Kidney epithelial cell (primary cell): ENCODE data around the gene RAB36. TPM values are rescaled to one million over a fixed set of nuclear protein-coding genes. Genes with fewer than 3 reads are reported as not detected.

Source experiments
- DNase-seq: peaks from one replicate; pipeline ENCODE4 v3.0.0-alpha.2; 2010; ENCODE audit warnings: low read depth
- H3K27me3 ChIP-seq: 2 replicates; pipeline ENCODE4 v1.6.0; 2011; ENCODE audit warnings: low read length; ENCODE audit not compliant: control insufficient read depth, insufficient read depth
- H3K36me3 ChIP-seq: 2 replicates; pipeline ENCODE4 v1.5.1; 2011; ENCODE audit warnings: low read length; ENCODE audit not compliant: control insufficient read depth, insufficient read depth
- H3K4me3 ChIP-seq: 2 replicates; pipeline ENCODE4 v1.5.1; 2011; ENCODE audit warnings: low read depth, mild to moderate bottlenecking, control low read depth, low read length
- total RNA-seq: library from RNA; depleted of rRNA; stranded (reverse); fragments of >200 nt; gene quantifications from 2 replicates; pipeline ENCODE4 v1.2.3, GENCODE V29; 2015
- TF ChIP-seq, protein P1 (sequence below): IDR thresholded peaks from 2 replicates; pipeline ENCODE4 v1.5.1; 2011; ENCODE audit warnings: mild to moderate bottlenecking, moderate library complexity, low read length, control low read depth, inconsistent platforms; ENCODE audit not compliant: insufficient read depth, poor library complexity, severe bottlenecking

Gene RAB36
- total RNA-seq, 1 donor from 2014 or later: 5.7 TPM

GRCh38 chr22:23206915-23207314, 61.6 kb downstream of the RAB36 start:
- DNase-seq: no peak

GRCh38 chr22:23207729-23208393, 62.6 kb downstream of the RAB36 start:
- DNase-seq: no peak
- Histone ChIP-seq H3K36me3 (no peaks in the 10 kb centered on the region), H3K4me3 (no peak overlapping the region), H3K27me3 (no peaks in the 10 kb centered on the region)
- TF ChIP-seq, protein P1, sequence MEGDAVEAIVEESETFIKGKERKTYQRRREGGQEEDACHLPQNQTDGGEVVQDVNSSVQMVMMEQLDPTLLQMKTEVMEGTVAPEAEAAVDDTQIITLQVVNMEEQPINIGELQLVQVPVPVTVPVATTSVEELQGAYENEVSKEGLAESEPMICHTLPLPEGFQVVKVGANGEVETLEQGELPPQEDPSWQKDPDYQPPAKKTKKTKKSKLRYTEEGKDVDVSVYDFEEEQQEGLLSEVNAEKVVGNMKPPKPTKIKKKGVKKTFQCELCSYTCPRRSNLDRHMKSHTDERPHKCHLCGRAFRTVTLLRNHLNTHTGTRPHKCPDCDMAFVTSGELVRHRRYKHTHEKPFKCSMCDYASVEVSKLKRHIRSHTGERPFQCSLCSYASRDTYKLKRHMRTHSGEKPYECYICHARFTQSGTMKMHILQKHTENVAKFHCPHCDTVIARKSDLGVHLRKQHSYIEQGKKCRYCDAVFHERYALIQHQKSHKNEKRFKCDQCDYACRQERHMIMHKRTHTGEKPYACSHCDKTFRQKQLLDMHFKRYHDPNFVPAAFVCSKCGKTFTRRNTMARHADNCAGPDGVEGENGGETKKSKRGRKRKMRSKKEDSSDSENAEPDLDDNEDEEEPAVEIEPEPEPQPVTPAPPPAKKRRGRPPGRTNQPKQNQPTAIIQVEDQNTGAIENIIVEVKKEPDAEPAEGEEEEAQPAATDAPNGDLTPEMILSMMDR: no peak

More at GRCh38 chr22:23206915-23207314, 61.6 kb downstream of the RAB36 start:
- no peaks in the 10 kb centered on the region for H3K27me3 ChIP-seq
- H3K36me3 ChIP-seq: no peaks in the 10 kb centered on the region
- no peak overlapping the region for H3K4me3 ChIP-seq
- TF ChIP-seq, protein P1: no peak

DNA sequence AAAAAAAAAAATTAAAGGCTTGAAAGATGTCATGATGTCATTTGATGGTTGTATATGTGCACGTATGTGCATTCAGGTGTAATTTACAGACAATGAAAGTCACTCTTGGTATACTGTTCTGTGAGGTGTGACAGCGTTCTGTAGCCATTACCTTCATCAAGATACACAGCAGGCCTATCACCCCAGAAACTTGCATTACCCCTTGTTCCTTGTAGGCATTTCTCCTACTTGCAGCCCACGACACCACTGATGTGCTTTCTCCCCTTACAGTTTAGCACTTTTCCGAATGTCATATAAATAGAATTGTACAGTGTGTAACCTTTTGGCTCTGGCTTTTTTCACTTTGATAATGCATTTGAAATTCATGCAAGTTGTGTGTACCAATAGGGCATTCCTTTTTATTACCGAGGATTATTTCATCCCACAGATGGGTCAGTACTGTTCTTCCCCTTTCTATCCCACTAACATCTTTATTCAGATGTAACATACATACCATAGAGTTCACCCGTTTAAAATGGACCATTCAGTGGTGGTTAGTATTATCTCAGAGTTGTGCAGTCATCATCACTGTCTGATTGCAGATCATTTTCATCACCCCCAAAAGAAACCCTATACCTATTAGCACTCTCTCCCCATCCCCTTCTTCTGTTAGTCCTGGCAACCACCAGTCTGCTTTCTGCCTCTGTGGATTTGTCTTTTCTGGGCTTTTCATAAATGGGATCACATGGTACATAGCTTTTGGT, 65.3 kb downstream of the RAB36 start:
- H3K36me3 ChIP-seq: no peaks in the 10 kb centered on the region
- DNase-seq: no peak
- TF ChIP-seq, protein P1: no peak
- no peak overlapping the region for H3K4me3 ChIP-seq
- no peaks in the 10 kb centered on the region for H3K27me3 ChIP-seq

DNA sequence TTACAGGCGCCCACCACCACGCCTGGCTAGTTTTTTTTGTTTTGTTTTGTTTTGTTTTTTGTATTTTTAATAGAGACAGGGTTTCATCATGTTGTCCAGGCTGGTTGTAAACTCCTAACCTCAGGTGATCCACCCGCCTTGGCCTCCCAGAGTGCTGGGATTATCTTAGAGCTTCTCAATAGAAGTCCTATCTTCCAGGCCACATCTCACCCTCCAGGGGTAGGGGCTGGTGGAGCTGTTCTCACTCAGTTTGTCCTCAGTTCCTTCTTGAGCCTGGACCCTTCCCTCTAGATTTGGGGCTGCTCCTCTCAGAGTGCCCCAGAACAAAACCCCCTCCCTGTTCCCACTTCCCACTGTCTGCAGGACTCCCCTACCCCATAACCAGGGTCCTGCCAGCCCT, 66.3 kb downstream of the RAB36 start:
- no peak overlapping the region for H3K4me3 ChIP-seq
- no peaks in the 10 kb centered on the region for H3K36me3 ChIP-seq
- H3K27me3 ChIP-seq: no peaks in the 10 kb centered on the region
- no peak for DNase-seq
- TF ChIP-seq, protein P1: no peak

GRCh38 chr22:23212061-23213021, 67.1 kb downstream of the RAB36 start:
- no peak overlapping the region for H3K4me3 ChIP-seq

More at GRCh38 chr22:23212061-23213021, 67.1 kb downstream of the RAB36 start:
- Histone ChIP-seq H3K27me3 (no peaks in the 10 kb centered on the region), H3K36me3 (no peaks in the 10 kb centered on the region)
- TF ChIP-seq, protein P1: no peak
- DNase-seq: no peak
